ENCODE results near the gene CEP85L.

GRCh38 chr6:118656847-118657451, 5.6 kb upstream of the CEP85L start:
- no peak for TF ChIP-seq CTCF (IDR thresholded peaks at IDR 0.05 in 2 of 3, conservative IDR thresholded peaks at IDR 0.05 in 1 of 3; ENCODE audit: borderline replicate concordance in 1 of 3, insufficient read depth in 1 of 3, low read depth in 2 of 3, low read length in 2 of 3)
- no peak for TF ChIP-seq ZNF274 (IDR thresholded peaks at IDR 0.05; ENCODE audit: low read depth, low read length)

Data from HCT116 (cell line).